Ishikawa (cell line): ENCODE measurements around the gene NAGS.

Source experiments
- CEBPB ChIP-seq: IDR thresholded peaks from 2 replicates; pipeline ENCODE4 v1.6.1; 2012
- EGR1 ChIP-seq: IDR thresholded peaks from 2 replicates; pipeline ENCODE4 v1.6.1; 2012
- EP300 ChIP-seq: IDR thresholded peaks from 2 replicates; pipeline ENCODE4 v1.6.1; 2012; ENCODE audit warnings: borderline replicate concordance
- FOXM1 ChIP-seq: IDR thresholded peaks from 2 replicates; pipeline ENCODE4 v1.6.1; 2012; ENCODE audit warnings: low read depth, borderline replicate concordance
- MAX ChIP-seq: IDR thresholded peaks from 2 replicates; pipeline ENCODE4 v1.6.1; 2012
- NFIC ChIP-seq: IDR thresholded peaks from 2 replicates; pipeline ENCODE4 v1.6.1; 2012
- RAD21 ChIP-seq: IDR thresholded peaks from 2 replicates; pipeline ENCODE4 v1.6.1; 2012; ENCODE audit warnings: low read depth
- TAF1 ChIP-seq: IDR thresholded peaks from 2 replicates; pipeline ENCODE4 v1.6.1; 2012; ENCODE audit warnings: low read depth, mild to moderate bottlenecking
- TCF12 ChIP-seq: IDR thresholded peaks from 2 replicates; pipeline ENCODE4 v1.6.1; 2012; ENCODE audit warnings: low read depth
- TEAD4 ChIP-seq: IDR thresholded peaks from 2 replicates; pipeline ENCODE4 v1.6.1; 2012
- USF1 ChIP-seq: IDR thresholded peaks from 2 replicates; pipeline ENCODE4 v1.6.1; 2012
- YY1 ChIP-seq: IDR thresholded peaks from 2 replicates; pipeline ENCODE4 v1.6.1; 2012; ENCODE audit warnings: low read depth
- ZBTB7A ChIP-seq: IDR thresholded peaks from 2 replicates; pipeline ENCODE4 v1.6.1; 2012; ENCODE audit warnings: low read depth

- TF ChIP-seq YY1 (no peak), TEAD4 (no peak), RAD21 (no peak), EP300 (no peak), MAX (no peak), EGR1 (no peak), USF1 (no peak), TCF12 (no peak), NFIC (no peak), TAF1 (no peak), CEBPB (no peak), ZBTB7A (no peak), FOXM1 (no peak)
These were observed 5.9 kb upstream of the NAGS start for GRCh38 chr17:43998552-43998951.
